H9 (cell line): ENCODE results near the gene MUC22. TPM values are rescaled to one million over a fixed set of nuclear protein-coding genes. Genes with fewer than 3 reads are reported as not detected.

Source experiments
- DNase-seq: peaks from one replicate; pipeline ENCODE4 v3.0.0-alpha.2; 2017
- H2AFZ ChIP-seq: one replicate; pipeline ENCODE4 v1.6.1; 2013; ENCODE audit warnings: mild to moderate bottlenecking, low read length, control low read depth, moderate library complexity
- H2AK5ac ChIP-seq: 2 replicates; pipeline ENCODE4 v1.6.1; 2013; ENCODE audit warnings: low read length, control low read depth, mixed read lengths; ENCODE audit not compliant: insufficient read length
- H2BK120ac ChIP-seq: one replicate; pipeline ENCODE4 v1.6.1; 2013; ENCODE audit warnings: low read depth, mild to moderate bottlenecking, low read length, control low read depth, inconsistent platforms; ENCODE audit not compliant: poor library complexity, severe bottlenecking
- H2BK12ac ChIP-seq: 2 replicates; pipeline ENCODE4 v1.6.1; 2013; ENCODE audit warnings: low read length, control low read depth, mixed read lengths, low read depth; ENCODE audit not compliant: insufficient read length
- H2BK15ac ChIP-seq: 2 replicates; pipeline ENCODE4 v1.6.1; 2013; ENCODE audit warnings: low read depth, low read length, control low read depth
- H2BK20ac ChIP-seq: one replicate; pipeline ENCODE4 v1.6.1; 2013; ENCODE audit warnings: low read depth, mild to moderate bottlenecking, low read length, control low read depth, inconsistent platforms; ENCODE audit not compliant: poor library complexity, severe bottlenecking
- H2BK5ac ChIP-seq: 2 replicates; pipeline ENCODE4 v1.6.1; 2013; ENCODE audit warnings: low read length, control low read depth, mixed read lengths; ENCODE audit not compliant: insufficient read length
- H3K14ac ChIP-seq: 2 replicates; pipeline ENCODE4 v1.6.1; 2013; ENCODE audit warnings: low read length, control low read depth; ENCODE audit not compliant: insufficient read depth
- H3K18ac ChIP-seq: 2 replicates; pipeline ENCODE4 v1.6.1; 2013; ENCODE audit warnings: low read depth, mild to moderate bottlenecking, mixed read lengths, low read length, control low read depth; ENCODE audit not compliant: insufficient read length
- H3K23ac ChIP-seq: 2 replicates; pipeline ENCODE4 v1.6.1; 2013; ENCODE audit warnings: low read length, control low read depth, mixed read lengths, low read depth; ENCODE audit not compliant: insufficient read length
- H3K23me2 ChIP-seq: 2 replicates; pipeline ENCODE4 v1.6.1; 2013; ENCODE audit warnings: low read depth, mild to moderate bottlenecking, mixed read lengths, low read length, control low read depth; ENCODE audit not compliant: insufficient read length, poor library complexity, severe bottlenecking
- H3K27ac ChIP-seq: 2 replicates; pipeline ENCODE4 v1.5.1; 2013; ENCODE audit warnings: low read length, control low read depth, mixed read lengths, low read depth; ENCODE audit not compliant: insufficient read length
- H3K27me3 ChIP-seq: 2 replicates; pipeline ENCODE4 v1.6.1; 2013; ENCODE audit warnings: low read length, control low read depth, inconsistent platforms; ENCODE audit not compliant: insufficient read depth
- H3K4ac ChIP-seq: 2 replicates; pipeline ENCODE4 v1.6.1; 2013; ENCODE audit warnings: low read depth, mild to moderate bottlenecking, control low read depth, inconsistent platforms, low read length, moderate library complexity
- H3K4me1 ChIP-seq: 2 replicates; pipeline ENCODE4 v1.6.1; 2013; ENCODE audit warnings: low read length, control low read depth, inconsistent platforms; ENCODE audit not compliant: insufficient read depth
- H3K4me2 ChIP-seq: 2 replicates; pipeline ENCODE4 v1.6.1; 2013; ENCODE audit warnings: low read length, control low read depth, mixed read lengths; ENCODE audit not compliant: insufficient read length, insufficient read depth
- H3K56ac ChIP-seq: 2 replicates; pipeline ENCODE4 v1.6.1; 2013; ENCODE audit warnings: low read depth, mild to moderate bottlenecking, mixed read lengths, low read length, control low read depth; ENCODE audit not compliant: insufficient read length
- H3K79me1 ChIP-seq: 2 replicates; pipeline ENCODE4 v1.6.1; 2013; ENCODE audit warnings: low read depth, mild to moderate bottlenecking, moderate library complexity, low read length, control low read depth, inconsistent platforms; ENCODE audit not compliant: insufficient read depth, poor library complexity, severe bottlenecking
- H3K79me2 ChIP-seq: 2 replicates; pipeline ENCODE4 v1.6.1; 2013; ENCODE audit warnings: low read length, control low read depth, inconsistent platforms; ENCODE audit not compliant: insufficient read depth
- H3K9ac ChIP-seq: 2 replicates; pipeline ENCODE4 v1.6.1; 2013; ENCODE audit warnings: low read length, control low read depth, mixed read lengths; ENCODE audit not compliant: insufficient read length; ENCODE audit errors: extremely low read depth
- H3K9me3 ChIP-seq: one replicate; pipeline ENCODE4 v1.6.1; 2013; ENCODE audit warnings: low read depth, low read length, inconsistent platforms; ENCODE audit not compliant: control insufficient read depth
- H3T11ph ChIP-seq: one replicate; pipeline ENCODE4 v1.6.1; 2013; ENCODE audit warnings: mild to moderate bottlenecking, low read length, control low read depth, inconsistent platforms
- H4K20me1 ChIP-seq: one replicate; pipeline ENCODE4 v1.6.1; 2013; ENCODE audit not compliant: control insufficient read depth, insufficient read length, insufficient read depth
- H4K5ac ChIP-seq: 2 replicates; pipeline ENCODE4 v1.6.1; 2013; ENCODE audit warnings: low read depth, mild to moderate bottlenecking, mixed read lengths, low read length, control low read depth; ENCODE audit not compliant: insufficient read length
- H4K8ac ChIP-seq: replicated peaks from 2 replicates; pipeline ENCODE4 v1.6.1; 2013; ENCODE audit warnings: low read length, control low read depth, mixed read lengths, low read depth; ENCODE audit not compliant: insufficient read length
- H4K91ac ChIP-seq: 2 replicates; pipeline ENCODE4 v1.6.1; 2013; ENCODE audit warnings: low read depth, mild to moderate bottlenecking, moderate library complexity, mixed read lengths, low read length, control low read depth; ENCODE audit not compliant: insufficient read length
- H3K27ac Mint-ChIP-seq, 3 experiments: 2 replicates in 2 of 3; 3 replicates in 1 of 3; pipeline ENCODE4 v1.8.0; 2020 to 2021; ENCODE audit warnings: mixed read lengths in 3 of 3, mild to moderate bottlenecking in 1 of 3, moderate library complexity in 1 of 3
- H3K27me3 Mint-ChIP-seq: 2 replicates; pipeline ENCODE4 v1.8.0; 2021; ENCODE audit warnings: low read depth, mild to moderate bottlenecking, moderate library complexity, mixed read lengths
- H3K36me3 Mint-ChIP-seq, 3 experiments: 2 replicates in 2 of 3; 3 replicates in 1 of 3; pipeline ENCODE4 v1.8.0; 2020 to 2021; ENCODE audit warnings: low read depth in 3 of 3, mixed read lengths in 3 of 3; ENCODE audit not compliant: insufficient read depth in 1 of 3
- H3K4me1 Mint-ChIP-seq, 2 experiments: 2 replicates each; pipeline ENCODE4 v1.8.0; 2020; ENCODE audit warnings: mixed read lengths in 2 of 2
- H3K4me3 Mint-ChIP-seq, 2 experiments: 2 replicates in 1 of 2; 3 replicates in 1 of 2; pipeline ENCODE4 v1.8.0; 2020 to 2021; ENCODE audit warnings: mild to moderate bottlenecking in 2 of 2, mixed read lengths in 2 of 2, moderate library complexity in 1 of 2
- H3K9me3 Mint-ChIP-seq, 2 experiments: 2 replicates in 1 of 2; 3 replicates in 1 of 2; pipeline ENCODE4 v1.8.0; 2020; ENCODE audit warnings: mild to moderate bottlenecking in 2 of 2, mixed read lengths in 2 of 2, moderate library complexity in 1 of 2
- CTCF ChIP-seq: fragments of 200-600 bp; sonication (generic); conservative IDR thresholded peaks from 3 replicates; pipeline ENCODE4 v1.8.0; 2021; ENCODE audit warnings: antibody characterized with exemption, mild to moderate bottlenecking
- WGBS: extraction: QIAGEN DNeasy Blood & Tissue Kit; methylation state at CpG from one replicate; pipeline ENCODE4 v1.1.7; 2013; ENCODE audit warnings: missing lambda C conversion rate, low lambda C conversion rate, mixed read lengths; ENCODE audit not compliant: insufficient read length; ENCODE audit errors: extremely low coverage; 5-methylcytosine and 5-hydroxymethylcytosine counted together
- total RNA-seq: library from RNA; stranded (reverse); gene quantifications from 2 replicates; pipeline ENCODE4 v1.2.1, GENCODE V29; 2021

Gene MUC22
- total RNA-seq, 1 experiment from 2014 or later, result not detected

- no peaks in the 10 kb centered on the region for H3K79me2 ChIP-seq
- H3K56ac ChIP-seq, result no peak overlapping the region
- no peak overlapping the region for H2AFZ ChIP-seq
- no peaks in the 10 kb centered on the region for H3K4me1 ChIP-seq
- no peaks in the 10 kb centered on the region for H3K9me3 ChIP-seq
- no peak overlapping the region for H2BK5ac ChIP-seq
- H2BK20ac ChIP-seq, result no peak overlapping the region
- Mint-ChIP-seq H3K4me3 (no peak overlapping the region), H3K4me1 (peaks cover 19 to 23% of the 10 kb centered on the region in 2 experiments), H3K27ac (peak overlapping the region in 1 of 3 experiments; percentile 29; a peak in 1 of 7 replicates), H3K36me3 (no peaks in the 10 kb centered on the region), H3K27me3 (no peaks in the 10 kb centered on the region), H3K9me3 (no peaks in the 10 kb centered on the region)
- WGBS, result no CpG with 5 or more reads among the region's 4 CpGs
- no peak overlapping the region for H4K91ac ChIP-seq
- no peak overlapping the region for H2BK12ac ChIP-seq
- no peak overlapping the region for H4K8ac ChIP-seq
- H3K27me3 ChIP-seq, result no peaks in the 10 kb centered on the region
- TF ChIP-seq CTCF, result no peak
- H3K23me2 ChIP-seq, result no peaks in the 10 kb centered on the region
- H3K4me2 ChIP-seq, result no peak overlapping the region
- DNase-seq, result no peak
- H2AK5ac ChIP-seq, result no peak overlapping the region
- no peaks in the 10 kb centered on the region for H3K79me1 ChIP-seq
- H3K9ac ChIP-seq, result no peak overlapping the region
- no peak overlapping the region for H3K4ac ChIP-seq
- no peak overlapping the region for H3K27ac ChIP-seq
- H3K18ac ChIP-seq, result no peak overlapping the region
- H3K14ac ChIP-seq, result no peak overlapping the region
- no peak overlapping the region for H3T11ph ChIP-seq
- no peak overlapping the region for H2BK15ac ChIP-seq
- H4K5ac ChIP-seq, result no peak overlapping the region
- H3K23ac ChIP-seq, result no peak overlapping the region
- H2BK120ac ChIP-seq, result no peak overlapping the region
- no peaks in the 10 kb centered on the region for H4K20me1 ChIP-seq
Measured at GRCh38 chr6:31057426-31058003, 47.2 kb downstream of the MUC22 start.
